OCI-LY7 (cell line): ENCODE measurements around the gene SIK1. TPM values are rescaled to one million over a fixed set of nuclear protein-coding genes. Genes with fewer than 3 reads are reported as not detected.

Experiments
- BruUV-seq: library from RNA; stranded (reverse); fragments of 400-500 nt; replicated peaks from 2 replicates; lab custom pipeline; 2021; lab: Mats Ljungman, UMichigan
- CTCF ChIA-PET: fragments of 300-600 bp; sonication (Branson Sonifier 250); formaldehyde crosslinking; loops from one replicate; lab custom pipeline; 2022; ENCODE audit warnings: antibody characterized with exemption; ENCODE audit not compliant: unreplicated experiment; lab: Charles Lee
- POLR2A ChIA-PET: fragments of 300-600 bp; sonication (Branson Sonifier 250); formaldehyde crosslinking; loops from one replicate; lab custom pipeline; 2022; ENCODE audit warnings: antibody characterized with exemption; lab: Charles Lee
- DNase-seq: peaks from one replicate; pipeline ENCODE4 v3.0.0-alpha.2; 2015; ENCODE audit warnings: low spot score
- H2AFZ ChIP-seq: fragments of 200-600 bp; sonication (generic), shearing (Covaris generic); 2 replicates; pipeline ENCODE4 v1.6.1; 2014; ENCODE audit warnings: mild to moderate bottlenecking, antibody characterized with exemption, low read length, moderate library complexity
- H3K27ac ChIP-seq: fragments of 200-600 bp; sonication (generic); 2 replicates; pipeline ENCODE4 v1.5.1; 2014; ENCODE audit warnings: mixed run types, low read depth, mild to moderate bottlenecking, moderate library complexity, low read length, inconsistent platforms; ENCODE audit not compliant: poor library complexity, severe bottlenecking
- H3K36me3 ChIP-seq: fragments of 200-600 bp; sonication (generic); 2 replicates; pipeline ENCODE4 v1.6.1; 2014; ENCODE audit warnings: mild to moderate bottlenecking, antibody characterized with exemption, low read length, moderate library complexity, mixed read lengths; ENCODE audit not compliant: insufficient read depth
- H3K4me1 ChIP-seq: fragments of 200-600 bp; sonication (generic); 2 replicates; pipeline ENCODE4 v1.5.1; 2014; ENCODE audit warnings: mild to moderate bottlenecking, low read length; ENCODE audit not compliant: insufficient read depth, poor library complexity, severe bottlenecking
- H3K4me2 ChIP-seq: fragments of 200-600 bp; sonication (generic); 2 replicates; pipeline ENCODE4 v1.6.1; 2014; ENCODE audit warnings: mild to moderate bottlenecking, low read length
- H3K4me3 ChIP-seq: fragments of 200-600 bp; sonication (generic); 2 replicates; pipeline ENCODE4 v1.5.1; 2014; ENCODE audit warnings: mild to moderate bottlenecking, low read depth, low read length; ENCODE audit not compliant: poor library complexity, severe bottlenecking
- H3K79me2 ChIP-seq: fragments of 200-600 bp; sonication (generic); 2 replicates; pipeline ENCODE4 v1.6.1; 2016; ENCODE audit warnings: low read depth, mild to moderate bottlenecking, low read length, moderate library complexity, mixed read lengths; ENCODE audit not compliant: insufficient read depth
- H3K9me2 ChIP-seq: fragments of 200-600 bp; sonication (generic); 2 replicates; pipeline ENCODE4 v1.6.1; 2016; ENCODE audit warnings: mild to moderate bottlenecking, low read length, mixed read lengths; ENCODE audit not compliant: insufficient read depth
- H3K9me3 ChIP-seq: fragments of 200-600 bp; sonication (generic); 2 replicates; pipeline ENCODE4 v1.6.1; 2014; ENCODE audit warnings: mild to moderate bottlenecking, mixed run types, low read length, mixed read lengths
- H4K20me1 ChIP-seq: fragments of 200-600 bp; sonication (generic); 2 replicates; pipeline ENCODE4 v1.6.1; 2014; ENCODE audit warnings: mild to moderate bottlenecking, antibody characterized with exemption, low read length, moderate library complexity, mixed read lengths; ENCODE audit not compliant: insufficient read depth
- EZH2phosphoT487 ChIP-seq: fragments of 200-600 bp; sonication (generic); IDR thresholded peaks from 2 replicates; pipeline ENCODE4 v1.6.1; 2018; ENCODE audit warnings: low read depth, borderline replicate concordance, mild to moderate bottlenecking, mixed run types, antibody characterized with exemption, low read length, moderate library complexity, mixed read lengths
- intact Hi-C: fragments of 100-400 bp; cut with micrococcal nuclease; formaldehyde crosslinking; loops from one replicate; pipeline ENCODE4 v1.10.0; 2022; ENCODE audit not compliant: unreplicated experiment
- total RNA-seq, 2 experiments: library from RNA; depleted of rRNA in 1 of 2; stranded (reverse); fragments of >200 nt in 1 of 2; shearing (Covaris generic) in 1 of 2; gene quantifications; 2 replicates each; pipeline ENCODE4 v1.2.3, GENCODE V29; 2014 to 2022
- TF ChIP-seq, protein P1 (sequence below): fragments of 200-600 bp; sonication (generic); conservative IDR thresholded peaks from 2 replicates; pipeline ENCODE4 v1.5.1; 2014; ENCODE audit warnings: mild to moderate bottlenecking, antibody characterized with exemption, low read length, moderate library complexity, mixed read lengths

Gene SIK1
- total RNA-seq, 2 experiments from 2014 or later: 0.41 to 4.6 TPM

DNA sequence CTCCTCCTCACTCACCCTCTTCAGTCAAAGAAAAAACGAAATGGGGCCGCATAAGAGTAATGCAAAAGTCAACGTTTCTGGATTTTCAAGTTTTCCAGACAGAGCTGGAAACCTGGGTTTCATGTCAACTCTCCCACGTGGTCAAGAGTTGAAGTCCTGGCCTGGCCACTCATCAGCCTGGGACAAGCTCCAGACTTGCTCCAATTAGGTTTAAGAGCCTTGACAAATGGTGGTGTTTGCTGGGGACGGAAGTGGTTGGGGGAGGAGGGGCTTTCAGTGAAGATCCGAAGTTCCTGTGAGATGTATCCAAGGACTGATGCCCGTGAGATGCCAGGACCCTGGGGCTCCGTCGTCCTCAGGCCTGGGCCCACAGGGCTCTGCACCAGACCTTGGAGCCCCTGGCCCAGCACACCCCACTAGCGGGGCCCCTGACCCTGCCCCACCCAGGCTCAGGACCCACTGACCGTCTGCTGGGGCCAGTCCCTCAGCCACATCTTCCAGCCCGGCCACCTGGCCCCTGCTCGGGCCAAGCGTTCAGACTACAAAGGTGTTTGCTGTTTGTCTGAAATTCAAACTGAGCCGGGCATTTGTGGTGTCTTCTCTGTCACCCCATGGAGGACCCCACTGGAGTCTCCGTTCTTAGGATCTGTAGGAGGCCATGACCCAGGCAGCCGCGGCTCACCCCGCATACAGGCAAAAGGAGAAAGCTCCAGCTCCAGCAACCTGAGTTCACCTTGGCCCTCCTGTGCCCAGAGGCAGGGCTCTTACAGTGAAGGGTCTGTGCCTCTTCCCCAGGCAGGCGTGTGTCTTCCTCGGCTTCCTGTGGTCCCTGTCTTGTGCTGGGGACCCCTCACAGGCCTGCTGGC is 53.3 kb downstream of the SIK1 start:
- Histone ChIP-seq H4K20me1 (no peaks in the 10 kb centered on the region), H3K79me2 (no peaks in the 10 kb centered on the region), H3K4me3 (no peak overlapping the region), H3K4me1 (no peaks in the 10 kb centered on the region), H3K9me3 (no peaks in the 10 kb centered on the region), H3K4me2 (no peak overlapping the region), H3K36me3 (no peaks in the 10 kb centered on the region), H2AFZ (no peak overlapping the region), H3K9me2 (no peaks in the 10 kb centered on the region), H3K27ac (no peak overlapping the region)
- intact Hi-C loops: no loop called here
- BruUV-seq: no TSS peak
- TF ChIP-seq, protein P1, sequence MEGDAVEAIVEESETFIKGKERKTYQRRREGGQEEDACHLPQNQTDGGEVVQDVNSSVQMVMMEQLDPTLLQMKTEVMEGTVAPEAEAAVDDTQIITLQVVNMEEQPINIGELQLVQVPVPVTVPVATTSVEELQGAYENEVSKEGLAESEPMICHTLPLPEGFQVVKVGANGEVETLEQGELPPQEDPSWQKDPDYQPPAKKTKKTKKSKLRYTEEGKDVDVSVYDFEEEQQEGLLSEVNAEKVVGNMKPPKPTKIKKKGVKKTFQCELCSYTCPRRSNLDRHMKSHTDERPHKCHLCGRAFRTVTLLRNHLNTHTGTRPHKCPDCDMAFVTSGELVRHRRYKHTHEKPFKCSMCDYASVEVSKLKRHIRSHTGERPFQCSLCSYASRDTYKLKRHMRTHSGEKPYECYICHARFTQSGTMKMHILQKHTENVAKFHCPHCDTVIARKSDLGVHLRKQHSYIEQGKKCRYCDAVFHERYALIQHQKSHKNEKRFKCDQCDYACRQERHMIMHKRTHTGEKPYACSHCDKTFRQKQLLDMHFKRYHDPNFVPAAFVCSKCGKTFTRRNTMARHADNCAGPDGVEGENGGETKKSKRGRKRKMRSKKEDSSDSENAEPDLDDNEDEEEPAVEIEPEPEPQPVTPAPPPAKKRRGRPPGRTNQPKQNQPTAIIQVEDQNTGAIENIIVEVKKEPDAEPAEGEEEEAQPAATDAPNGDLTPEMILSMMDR: no peak
- no peak for TF ChIP-seq EZH2phosphoT487
- ChIA-PET CTCF (no interaction called here), POLR2A (no interaction called here)
- DNase-seq: no peak

DNA sequence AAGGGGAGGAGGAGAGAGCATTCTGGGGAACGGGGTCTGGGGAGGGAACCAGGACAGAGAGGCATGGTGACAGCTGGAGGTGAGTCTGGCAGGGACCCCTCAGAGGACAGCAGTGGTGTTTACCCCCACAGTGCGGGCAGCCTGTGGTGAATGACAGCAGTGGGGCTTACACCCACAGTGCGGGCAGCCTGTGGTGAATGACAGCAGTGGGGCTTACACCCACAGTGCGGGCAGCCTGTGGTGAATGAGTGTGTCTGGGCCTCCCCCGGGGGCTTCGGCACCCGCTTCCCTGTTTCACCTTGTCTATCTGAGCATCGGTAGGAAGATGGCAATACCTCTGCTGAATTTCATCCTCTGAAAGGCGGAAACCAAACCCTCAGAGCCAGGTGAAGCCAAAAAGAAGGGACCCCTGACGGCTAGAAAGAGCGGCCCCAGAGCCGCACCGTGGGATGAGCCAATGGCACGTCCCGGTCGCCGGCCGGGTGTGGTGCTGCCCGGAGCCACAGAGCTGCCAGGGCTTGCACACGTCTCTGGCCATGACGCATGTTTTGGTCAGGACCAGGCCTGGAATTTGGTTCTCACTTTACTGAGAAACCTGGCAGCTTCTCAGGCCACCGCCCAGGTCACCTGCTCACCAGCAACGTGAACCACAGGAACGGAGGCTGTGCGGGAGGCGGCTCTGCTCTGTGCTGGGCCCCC is 54.1 kb downstream of the SIK1 start:
- no peak overlapping the region for H3K4me3 ChIP-seq
- no peaks in the 10 kb centered on the region for H4K20me1 ChIP-seq
- POLR2A ChIA-PET: no interaction called here
- no peak for DNase-seq
- H2AFZ ChIP-seq: no peak overlapping the region
- no peaks in the 10 kb centered on the region for H3K4me1 ChIP-seq
- H3K36me3 ChIP-seq: no peaks in the 10 kb centered on the region
- intact Hi-C loops: no loop called here
- no peaks in the 10 kb centered on the region for H3K9me2 ChIP-seq
- no peak overlapping the region for H3K27ac ChIP-seq
- H3K79me2 ChIP-seq: no peaks in the 10 kb centered on the region
- BruUV-seq: no TSS peak
- H3K9me3 ChIP-seq: no peaks in the 10 kb centered on the region
- CTCF ChIA-PET: no interaction called here
- TF ChIP-seq, protein P1: no peak
- no peak for TF ChIP-seq EZH2phosphoT487
- H3K4me2 ChIP-seq: no peak overlapping the region
